Activated B cell treated with CpG ODN at 0.5 μM for 24 hours (primary cell): ENCODE measurements around the gene LRP4. TPM values are rescaled to one million over a fixed set of nuclear protein-coding genes. Genes with fewer than 3 reads are reported as not detected.

Experiments
- ATAC-seq: fragments of 200-7000 bp; cut with Tn5 transposase; one replicate; pipeline ENCODE4 v1.10.0; 2021; ENCODE audit warnings: low read depth, mild to moderate bottlenecking, moderate library complexity
- CTCF ChIA-PET: fragments of 350-600 bp; sonication (Branson Sonifier 250); formaldehyde crosslinking; loops from one replicate; lab custom pipeline; 2021; ENCODE audit warnings: antibody characterized with exemption; lab: Charles Lee
- POLR2A ChIA-PET: fragments of 350-600 bp; sonication (Branson Sonifier 250); formaldehyde crosslinking; loops from one replicate; lab custom pipeline; 2021; ENCODE audit warnings: antibody characterized with exemption; lab: Charles Lee
- DNase-seq: peaks from one replicate; pipeline ENCODE4 v3.0.0; 2022
- H3K27ac Mint-ChIP-seq: one replicate; pipeline ENCODE4 v1.8.0; 2020; ENCODE audit warnings: mixed read lengths
- H3K27me3 Mint-ChIP-seq: one replicate; pipeline ENCODE4 v1.8.0; 2021; ENCODE audit warnings: mixed read lengths
- H3K36me3 Mint-ChIP-seq: one replicate; pipeline ENCODE4 v1.8.0; 2021; ENCODE audit warnings: low read depth, mixed read lengths
- H3K4me1 Mint-ChIP-seq: one replicate; pipeline ENCODE4 v1.8.0; 2021; ENCODE audit warnings: mixed read lengths
- H3K4me3 Mint-ChIP-seq: one replicate; pipeline ENCODE4 v1.8.0; 2020; ENCODE audit warnings: mild to moderate bottlenecking, mixed read lengths
- H3K9me3 Mint-ChIP-seq: one replicate; pipeline ENCODE4 v1.8.0; 2020; ENCODE audit warnings: mixed read lengths
- CTCF ChIP-seq: fragments of 200-600 bp; IDR thresholded peaks from one replicate; pipeline ENCODE4 v1.8.0; 2022; ENCODE audit warnings: antibody characterized with exemption, mild to moderate bottlenecking
- intact Hi-C: fragments of 100-400 bp; cut with micrococcal nuclease; formaldehyde crosslinking; loops from one replicate; pipeline ENCODE4 v1.15.1; 2024
- total RNA-seq: library from RNA; stranded (reverse); gene quantifications from 2 replicates; pipeline ENCODE4 v1.2.3, GENCODE V29; 2022

LRP4 gene
- total RNA-seq, 1 donor from 2014 or later, result 0.16 TPM

- ATAC-seq (no peak), DNase-seq (no peak)
- Mint-ChIP-seq H3K36me3 (peaks cover 42% of the 10 kb centered on the region), H3K9me3 (peaks cover 13% of the 10 kb centered on the region), H3K27ac (no peak overlapping the region), H3K27me3 (no peaks in the 10 kb centered on the region), H3K4me3 (no peak overlapping the region), H3K4me1 (no peaks in the 10 kb centered on the region)
- CTCF ChIA-PET, result no interaction called here
- POLR2A ChIA-PET, result no interaction called here
- TF ChIP-seq CTCF, result no peak
- intact Hi-C loops, result no loop called here
These were observed 42.7 kb upstream of the LRP4 start for GRCh38 chr11:46961041-46961440.

- ATAC-seq, result no peak
- no peaks in the 10 kb centered on the region for H3K4me1 Mint-ChIP-seq
- DNase-seq, result no peak
- H3K27ac Mint-ChIP-seq, result no peak overlapping the region
- intact Hi-C loops, result no loop called here
- ChIA-PET CTCF (no interaction called here), POLR2A (no interaction called here)
- H3K9me3 Mint-ChIP-seq, result peaks cover 13% of the 10 kb centered on the region
- no peaks in the 10 kb centered on the region for H3K27me3 Mint-ChIP-seq
- no peak for TF ChIP-seq CTCF
- H3K4me3 Mint-ChIP-seq, result no peak overlapping the region
- peaks cover 36% of the 10 kb centered on the region for H3K36me3 Mint-ChIP-seq
These were observed 40.4 kb upstream of the LRP4 start for GRCh38 chr11:46958777-46959176.

- CTCF ChIA-PET, result no interaction called here
- no peak for ATAC-seq
These were observed 34.7 kb upstream of the LRP4 start for GRCh38 chr11:46953093-46953492.

GRCh38 chr11:46952553-46952952, 34.2 kb upstream of the LRP4 start:
- H3K36me3 Mint-ChIP-seq, result peaks cover 3% of the 10 kb centered on the region
- H3K4me3 Mint-ChIP-seq, result no peak overlapping the region
- intact Hi-C loops, result no loop called here
- ATAC-seq (no peak), DNase-seq (no peak)
- TF ChIP-seq CTCF, result no peak
- ChIA-PET POLR2A (no interaction called here), CTCF (no interaction called here)
- H3K9me3 Mint-ChIP-seq, result no peaks in the 10 kb centered on the region
- H3K27ac Mint-ChIP-seq, result no peak overlapping the region
- H3K27me3 Mint-ChIP-seq, result no peaks in the 10 kb centered on the region
- H3K4me1 Mint-ChIP-seq, result no peaks in the 10 kb centered on the region

More at GRCh38 chr11:46953093-46953492, 34.7 kb upstream of the LRP4 start:
- Mint-ChIP-seq H3K36me3 (peaks cover 4% of the 10 kb centered on the region), H3K27me3 (no peaks in the 10 kb centered on the region), H3K4me3 (no peak overlapping the region), H3K4me1 (no peaks in the 10 kb centered on the region), H3K27ac (no peak overlapping the region), H3K9me3 (no peaks in the 10 kb centered on the region)
- intact Hi-C loops, result no loop called here
- TF ChIP-seq CTCF, result no peak
- POLR2A ChIA-PET, result no interaction called here
- DNase-seq, result no peak

- H3K27ac Mint-ChIP-seq, result no peak overlapping the region
These were observed 33.5 kb upstream of the LRP4 start for GRCh38 chr11:46951864-46952263.

More at GRCh38 chr11:46951864-46952263, 33.5 kb upstream of the LRP4 start:
- H3K36me3 Mint-ChIP-seq, result peaks cover 3% of the 10 kb centered on the region
- no peaks in the 10 kb centered on the region for H3K9me3 Mint-ChIP-seq
- ChIA-PET POLR2A (no interaction called here), CTCF (no interaction called here)
- DNase-seq, result no peak
- no peaks in the 10 kb centered on the region for H3K27me3 Mint-ChIP-seq
- no peaks in the 10 kb centered on the region for H3K4me1 Mint-ChIP-seq
- no peak for ATAC-seq
- no peak overlapping the region for H3K4me3 Mint-ChIP-seq
- TF ChIP-seq CTCF, result no peak
- intact Hi-C loops, result no loop called here
